Non-pigmented ciliary epithelial cell (primary cell): ENCODE results near the gene ARHGEF12.

Experiments
- DNase-seq: peaks from one replicate; pipeline ENCODE4 v3.0.0-alpha.2; 2010; ENCODE audit warnings: low read depth

ARHGEF12 gene, protein sequence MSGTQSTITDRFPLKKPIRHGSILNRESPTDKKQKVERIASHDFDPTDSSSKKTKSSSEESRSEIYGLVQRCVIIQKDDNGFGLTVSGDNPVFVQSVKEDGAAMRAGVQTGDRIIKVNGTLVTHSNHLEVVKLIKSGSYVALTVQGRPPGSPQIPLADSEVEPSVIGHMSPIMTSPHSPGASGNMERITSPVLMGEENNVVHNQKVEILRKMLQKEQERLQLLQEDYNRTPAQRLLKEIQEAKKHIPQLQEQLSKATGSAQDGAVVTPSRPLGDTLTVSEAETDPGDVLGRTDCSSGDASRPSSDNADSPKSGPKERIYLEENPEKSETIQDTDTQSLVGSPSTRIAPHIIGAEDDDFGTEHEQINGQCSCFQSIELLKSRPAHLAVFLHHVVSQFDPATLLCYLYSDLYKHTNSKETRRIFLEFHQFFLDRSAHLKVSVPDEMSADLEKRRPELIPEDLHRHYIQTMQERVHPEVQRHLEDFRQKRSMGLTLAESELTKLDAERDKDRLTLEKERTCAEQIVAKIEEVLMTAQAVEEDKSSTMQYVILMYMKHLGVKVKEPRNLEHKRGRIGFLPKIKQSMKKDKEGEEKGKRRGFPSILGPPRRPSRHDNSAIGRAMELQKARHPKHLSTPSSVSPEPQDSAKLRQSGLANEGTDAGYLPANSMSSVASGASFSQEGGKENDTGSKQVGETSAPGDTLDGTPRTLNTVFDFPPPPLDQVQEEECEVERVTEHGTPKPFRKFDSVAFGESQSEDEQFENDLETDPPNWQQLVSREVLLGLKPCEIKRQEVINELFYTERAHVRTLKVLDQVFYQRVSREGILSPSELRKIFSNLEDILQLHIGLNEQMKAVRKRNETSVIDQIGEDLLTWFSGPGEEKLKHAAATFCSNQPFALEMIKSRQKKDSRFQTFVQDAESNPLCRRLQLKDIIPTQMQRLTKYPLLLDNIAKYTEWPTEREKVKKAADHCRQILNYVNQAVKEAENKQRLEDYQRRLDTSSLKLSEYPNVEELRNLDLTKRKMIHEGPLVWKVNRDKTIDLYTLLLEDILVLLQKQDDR (N-terminal part only)

GRCh38 chr11:120335908-120336640 is at the start of gene ARHGEF12:
Gene ARHGEF12, plus strand, starts transcription at chr11:120336413. Its CDS starts 831 bp downstream, at chr11:120337244.
- DNase-seq = peak; percentile 85

GRCh38 chr11:120288021-120288420 is 48.2 kb upstream of the ARHGEF12 start:
- no peak for DNase-seq

DNA sequence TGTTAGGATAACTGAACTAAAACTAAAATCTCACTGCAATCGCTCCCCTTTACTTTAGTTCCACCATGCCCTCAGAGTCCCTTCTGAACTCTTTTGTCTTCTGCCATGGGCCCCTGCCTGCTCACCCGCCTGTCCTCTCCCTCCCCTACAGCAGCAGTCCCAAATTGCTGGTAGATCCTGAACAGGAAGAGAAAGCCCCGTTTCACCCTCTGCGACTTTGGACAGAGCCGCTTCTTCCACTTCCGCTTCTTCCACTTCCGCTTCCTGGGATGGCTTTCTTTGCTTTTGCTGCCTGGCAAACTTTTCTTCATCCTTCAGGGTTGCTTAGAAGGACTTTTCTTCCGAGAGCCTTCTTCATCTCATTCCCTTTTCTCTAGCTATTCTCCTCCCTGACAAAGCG is 46.8 kb upstream of the ARHGEF12 start:
- no peak for DNase-seq

DNA sequence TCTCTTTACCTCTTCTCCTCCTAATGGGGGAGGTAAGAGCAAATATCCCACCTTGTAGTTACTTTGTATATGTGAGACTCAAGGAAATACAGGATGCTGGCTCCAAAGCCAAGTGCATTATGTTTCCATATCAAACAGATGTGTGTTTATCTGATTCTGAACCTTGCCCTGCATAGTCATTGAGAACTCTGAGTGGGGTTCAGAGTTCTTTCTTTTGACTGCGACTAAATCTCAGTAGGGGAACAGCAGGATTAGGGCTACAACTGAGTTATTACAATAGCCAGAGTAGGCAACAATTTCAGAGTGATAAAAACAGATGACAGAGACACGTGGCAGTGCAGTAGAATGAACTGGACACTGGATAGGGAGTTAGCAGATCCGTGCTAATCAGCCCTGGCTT is 45.3 kb upstream of the ARHGEF12 start:
- no peak for DNase-seq

DNA sequence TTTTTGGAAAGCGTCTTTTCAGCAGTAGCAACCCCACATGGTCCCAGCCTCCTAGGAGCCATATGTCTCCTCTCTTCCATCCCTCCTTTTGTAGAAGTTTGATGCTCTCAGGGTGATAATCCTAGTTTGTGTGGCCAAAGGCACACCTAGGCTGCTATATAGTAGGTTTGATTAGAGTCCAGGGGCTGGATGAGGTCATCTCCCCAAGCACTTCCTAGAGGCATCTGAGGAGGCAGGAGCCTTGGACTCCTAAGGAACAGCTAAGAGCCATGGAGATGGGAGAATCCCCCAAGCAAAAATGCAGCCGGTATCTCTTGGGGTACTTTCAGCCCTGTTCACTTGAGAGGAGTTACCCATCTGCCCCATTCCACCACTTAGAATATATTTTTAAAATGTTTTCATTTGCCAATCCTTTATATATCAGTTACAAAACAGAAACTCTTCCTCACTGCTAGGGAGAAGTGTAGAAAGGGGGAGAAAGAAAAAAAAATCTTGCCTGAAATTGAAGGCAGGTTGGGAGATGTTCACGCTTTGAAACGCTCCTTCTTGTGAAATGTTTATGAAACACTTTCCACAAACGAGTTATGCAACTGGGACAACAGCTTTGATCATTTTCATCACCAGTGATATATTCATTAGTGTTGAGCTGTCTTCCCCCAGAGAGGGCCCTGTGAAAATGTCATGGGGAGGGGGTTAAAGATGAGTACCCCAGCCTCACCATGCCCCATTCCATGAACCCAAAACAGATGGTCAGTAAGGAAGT is 43.0 kb upstream of the ARHGEF12 start:
- DNase-seq = no peak

GRCh38 chr11:120294096-120294495 is 42.1 kb upstream of the ARHGEF12 start:
- no peak for DNase-seq

GRCh38 chr11:120295099-120295498 is 41.1 kb upstream of the ARHGEF12 start:
- DNase-seq = no peak

- DNase-seq = no peak
These were observed 39.7 kb upstream of the ARHGEF12 start for GRCh38 chr11:120296554-120296953.

- DNase-seq = no peak
These were observed 37.8 kb upstream of the ARHGEF12 start for GRCh38 chr11:120298461-120298860.

- DNase-seq = no peak
These were observed 34.0 kb upstream of the ARHGEF12 start for GRCh38 chr11:120302001-120302805.

DNA sequence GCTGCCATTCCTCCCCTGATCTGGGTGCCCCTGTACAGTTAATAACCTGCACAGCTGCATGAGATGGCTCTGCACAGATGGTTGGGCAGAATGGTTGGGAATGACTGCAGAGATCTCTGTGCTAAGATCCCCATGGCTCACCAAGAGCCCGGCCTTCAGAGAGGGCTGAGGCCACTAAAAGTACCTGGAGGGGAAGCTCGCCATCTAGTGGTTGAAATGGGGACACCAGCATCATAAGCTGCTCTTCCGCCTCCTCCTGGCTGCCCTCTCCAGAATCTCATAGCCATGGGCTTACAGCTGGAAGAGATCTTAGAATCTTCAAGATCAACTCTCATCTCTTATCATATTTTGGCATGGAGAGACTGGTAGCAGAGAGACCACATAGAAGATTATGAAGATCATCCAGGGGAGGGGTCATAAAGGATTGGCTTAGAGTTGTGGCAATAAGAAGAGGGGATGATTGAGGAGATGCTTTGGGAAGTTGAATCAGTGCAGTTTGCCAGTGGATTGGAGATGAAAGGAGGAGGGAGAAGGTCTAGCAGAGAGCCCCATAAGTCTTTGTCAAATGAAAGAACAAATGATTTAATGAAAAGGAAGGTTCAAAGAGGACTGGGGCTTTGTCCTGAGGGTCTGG is 33.1 kb upstream of the ARHGEF12 start:
- DNase-seq = peak; percentile 47

- no peak for DNase-seq
These were observed 31.7 kb upstream of the ARHGEF12 start for GRCh38 chr11:120304526-120304925.

DNA sequence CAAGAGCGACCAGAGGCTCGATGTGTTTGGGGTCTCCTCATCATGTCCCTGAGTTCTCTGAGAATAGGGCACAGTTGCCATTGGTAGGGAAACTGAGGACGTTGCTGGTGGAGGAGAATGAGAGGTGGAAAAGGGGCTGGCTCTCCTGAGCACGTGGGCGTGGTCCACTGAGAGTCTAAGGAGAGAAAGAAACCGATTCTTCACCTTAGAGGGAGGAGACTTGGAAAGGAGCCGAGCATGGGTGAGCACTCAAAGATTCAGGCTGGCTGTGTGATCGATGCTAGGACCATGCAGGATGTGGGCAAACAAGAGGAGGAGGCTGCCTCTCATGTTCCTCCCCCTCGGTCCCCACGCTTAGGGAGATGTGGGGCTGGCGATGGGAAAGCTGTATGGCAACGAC is 30.9 kb upstream of the ARHGEF12 start:
- DNase-seq = no peak

DNA sequence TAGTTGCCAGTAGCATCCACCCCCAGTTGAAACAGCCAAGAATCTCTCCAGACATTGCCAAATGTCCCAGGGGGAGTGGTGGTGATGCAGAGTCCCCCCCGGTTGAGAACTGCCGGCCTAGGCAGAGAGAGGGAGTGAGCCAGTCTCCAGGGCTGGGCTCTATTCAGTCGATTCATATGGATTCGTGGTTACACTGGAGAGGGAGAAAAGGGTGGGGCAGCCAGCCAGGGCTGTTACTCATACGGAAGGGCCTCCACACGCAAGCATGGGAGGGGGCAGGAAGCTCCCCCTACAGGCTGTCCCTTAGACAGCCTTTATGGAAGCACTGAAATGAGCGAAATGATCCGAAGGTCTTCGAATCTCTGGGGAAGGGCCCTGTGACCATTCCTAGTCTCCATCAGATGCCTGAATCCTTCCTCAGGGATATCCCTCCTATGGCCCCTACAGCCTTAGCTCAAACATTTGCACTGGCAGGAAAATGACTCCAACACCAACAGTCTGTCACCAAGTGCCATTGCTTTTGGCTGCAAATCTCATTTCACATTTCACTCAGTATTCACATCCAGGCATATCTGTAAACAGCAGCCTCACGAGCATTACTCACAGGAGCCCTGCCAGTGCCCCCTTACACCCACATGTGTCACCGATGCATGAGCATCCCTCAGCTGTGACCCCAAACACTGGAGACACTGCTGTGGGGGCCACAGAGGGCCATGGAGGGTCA is 29.5 kb upstream of the ARHGEF12 start:
- no peak for DNase-seq

DNA sequence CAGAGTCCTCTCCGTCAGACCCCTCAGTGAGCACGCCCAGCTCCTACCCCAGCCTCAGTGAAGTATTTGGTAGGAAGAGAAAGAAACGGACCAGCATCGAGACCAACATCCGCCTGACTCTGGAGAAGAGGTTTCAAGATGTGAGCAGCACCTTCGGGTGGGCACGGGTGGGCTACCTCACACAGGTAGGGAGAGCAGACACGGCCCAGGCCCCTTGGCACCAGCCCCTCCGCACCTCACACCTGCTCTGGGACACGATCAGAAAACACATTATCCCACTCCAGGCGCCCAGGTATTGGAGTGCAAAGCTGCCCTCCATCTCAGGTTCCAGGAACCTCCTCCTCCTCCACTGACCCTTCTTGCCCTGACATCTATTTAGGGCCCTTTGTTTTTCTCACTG is 28.7 kb upstream of the ARHGEF12 start:
- no peak for DNase-seq

DNA sequence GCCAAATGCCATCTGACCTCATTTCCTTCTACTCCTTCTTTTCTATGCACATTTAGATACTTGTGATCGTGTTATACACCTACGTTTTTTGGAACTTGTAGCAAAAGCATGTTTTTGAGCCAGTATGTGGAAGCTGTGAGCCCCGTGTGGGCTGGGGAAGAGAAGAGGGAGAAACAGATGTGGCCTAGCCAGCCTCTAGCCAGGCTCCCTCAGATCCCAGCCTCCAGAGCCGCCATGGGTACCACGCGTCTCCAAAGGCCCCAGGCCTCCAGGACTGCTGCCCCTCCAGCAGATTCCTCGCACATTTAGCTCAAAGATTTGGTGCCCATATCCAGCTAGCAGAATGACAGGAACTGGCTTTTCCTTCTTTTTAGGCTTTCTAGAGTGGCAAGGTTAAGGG is 28.1 kb upstream of the ARHGEF12 start:
- no peak for DNase-seq

DNA sequence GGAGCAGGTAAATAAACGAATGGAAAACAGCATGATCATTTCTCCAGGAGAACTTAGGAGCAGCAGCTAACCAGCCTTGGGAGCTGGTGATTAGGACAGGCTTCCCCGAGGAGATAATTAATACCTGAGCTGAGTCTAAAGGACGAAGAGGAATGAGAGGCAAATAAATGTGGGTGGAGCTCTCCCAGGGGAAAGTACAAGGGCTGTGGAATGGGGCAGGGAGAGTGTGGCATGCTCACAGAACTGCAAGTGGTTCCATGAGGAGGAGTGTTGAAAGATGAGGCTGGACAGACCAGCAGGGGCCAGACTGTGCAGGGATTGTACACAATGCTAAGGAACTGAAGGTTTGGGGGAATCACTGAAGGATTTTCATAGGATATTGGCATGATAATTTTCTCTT is 25.3 kb upstream of the ARHGEF12 start:
- no peak for DNase-seq

DNA sequence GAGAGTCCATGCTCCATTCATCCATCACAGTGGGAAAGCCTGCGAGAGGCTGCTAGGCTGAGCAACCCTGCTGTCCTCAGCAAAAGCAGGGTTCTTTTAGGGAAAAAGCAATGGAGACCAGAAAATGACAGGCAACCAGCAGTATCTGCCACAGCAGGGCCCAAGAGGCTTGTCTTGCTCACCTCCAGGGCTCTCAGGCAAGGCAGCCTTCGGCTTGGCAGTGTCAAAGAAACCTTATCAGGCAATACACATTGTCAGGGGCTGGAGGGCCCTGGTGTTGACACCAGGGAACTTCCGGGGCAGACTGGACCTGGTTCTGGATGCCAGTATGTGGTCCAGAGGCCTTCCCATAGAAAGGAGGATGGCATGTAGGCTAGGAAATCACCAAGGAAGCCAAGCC is 21.4 kb upstream of the ARHGEF12 start:
- DNase-seq = no peak
